ENCODE measurements around the gene PTPRCAP.
"Not testable (repeated sequence)": the region's sequence is repeated elsewhere in the genome, so short reads cannot be mapped to it uniquely, and the experiment has no call there.

Gene PTPRCAP

GRCh38 chr11:67437082-67437808 lies at the start of gene PTPRCAP:
TSS of gene PTPRCAP (minus strand) at chr11:67437682. CDS start at chr11:67437619, 63 bp downstream.
- Histone ChIP-seq H3K36me3 (ENCODE audit: control insufficient read depth, low read depth, low read length) (peaks cover 30% of the 10 kb centered on the region), H3K9ac (ENCODE audit: low read length) (no peak within 1 kb of the TSS), H3K9me3 (ENCODE audit: control insufficient read depth, low read depth, low read length) (no peaks in the 10 kb centered on the region), H3K27me3 (ENCODE audit: control insufficient read depth, insufficient read depth, low read length) (no peaks in the 10 kb centered on the region), H3K4me3 (ENCODE audit: low read length) (no peak within 1 kb of the TSS), H3K27ac (ENCODE audit: low read length) (peak within 1 kb of the TSS; percentile 30), H3K4me1 (ENCODE audit: control insufficient read depth, low read depth, low read length) (no peaks in the 10 kb centered on the region)

- H3K27ac ChIP-seq (ENCODE audit: low read length), result no peak overlapping the region
- H3K27me3 ChIP-seq (ENCODE audit: control insufficient read depth, insufficient read depth, low read length), result peaks cover 13% of the 10 kb centered on the region
- H3K9me3 ChIP-seq (ENCODE audit: control insufficient read depth, low read depth, low read length), result no peaks in the 10 kb centered on the region
- H3K4me3 ChIP-seq (ENCODE audit: low read length), result no peak overlapping the region
- H3K36me3 ChIP-seq (ENCODE audit: control insufficient read depth, low read depth, low read length), result peaks cover 4% of the 10 kb centered on the region
- H3K9ac ChIP-seq (ENCODE audit: low read length), result no peak overlapping the region
- no peaks in the 10 kb centered on the region for H3K4me1 ChIP-seq (ENCODE audit: control insufficient read depth, low read depth, low read length)
Observed at GRCh38 chr11:67486481-67487195, 49.2 kb upstream of the PTPRCAP start.

- peaks cover 13% of the 10 kb centered on the region for H3K27me3 ChIP-seq (ENCODE audit: control insufficient read depth, insufficient read depth, low read length)
- H3K4me3 ChIP-seq (ENCODE audit: low read length); H3K36me3 ChIP-seq (ENCODE audit: control insufficient read depth, low read depth, low read length); H3K9me3 ChIP-seq (ENCODE audit: control insufficient read depth, low read depth, low read length); H3K4me1 ChIP-seq (ENCODE audit: control insufficient read depth, low read depth, low read length); H3K27ac ChIP-seq (ENCODE audit: low read length); H3K9ac ChIP-seq (ENCODE audit: low read length): not testable (repeated sequence)
Observed at GRCh38 chr11:67485873-67486361, 48.4 kb upstream of the PTPRCAP start.

DNA sequence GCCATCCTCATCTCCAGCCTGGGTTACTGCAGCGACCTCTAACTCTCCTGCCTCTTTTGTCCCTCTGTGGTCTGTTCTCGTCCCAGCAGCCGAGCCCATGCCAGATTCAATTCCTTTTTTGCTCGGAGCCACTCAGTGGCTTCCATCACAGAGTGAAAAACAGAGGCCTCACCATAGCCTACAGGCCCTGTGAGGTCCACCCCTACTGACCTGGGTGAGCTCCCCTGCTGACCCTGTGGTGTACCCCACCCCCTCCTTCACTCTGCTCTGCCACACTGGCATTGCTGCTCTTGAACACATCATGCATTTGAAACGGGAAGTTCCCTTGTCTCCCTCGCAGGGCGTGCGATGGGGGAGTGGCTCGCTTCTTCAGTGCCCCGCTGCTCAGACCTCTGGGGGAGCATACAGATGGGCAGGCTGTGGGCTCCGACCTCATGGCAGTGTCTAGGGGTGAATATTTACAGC lies 47.4 kb upstream of the PTPRCAP start:
- no peaks in the 10 kb centered on the region for H3K4me1 ChIP-seq (ENCODE audit: control insufficient read depth, low read depth, low read length)
- H3K27me3 ChIP-seq (ENCODE audit: control insufficient read depth, insufficient read depth, low read length), result peaks cover 13% of the 10 kb centered on the region
- H3K9ac ChIP-seq (ENCODE audit: low read length), result no peak overlapping the region
- H3K27ac ChIP-seq (ENCODE audit: low read length), result no peak overlapping the region
- no peaks in the 10 kb centered on the region for H3K9me3 ChIP-seq (ENCODE audit: control insufficient read depth, low read depth, low read length)
- H3K36me3 ChIP-seq (ENCODE audit: control insufficient read depth, low read depth, low read length), result no peaks in the 10 kb centered on the region
- H3K4me3 ChIP-seq (ENCODE audit: low read length), result no peak overlapping the region

DNA sequence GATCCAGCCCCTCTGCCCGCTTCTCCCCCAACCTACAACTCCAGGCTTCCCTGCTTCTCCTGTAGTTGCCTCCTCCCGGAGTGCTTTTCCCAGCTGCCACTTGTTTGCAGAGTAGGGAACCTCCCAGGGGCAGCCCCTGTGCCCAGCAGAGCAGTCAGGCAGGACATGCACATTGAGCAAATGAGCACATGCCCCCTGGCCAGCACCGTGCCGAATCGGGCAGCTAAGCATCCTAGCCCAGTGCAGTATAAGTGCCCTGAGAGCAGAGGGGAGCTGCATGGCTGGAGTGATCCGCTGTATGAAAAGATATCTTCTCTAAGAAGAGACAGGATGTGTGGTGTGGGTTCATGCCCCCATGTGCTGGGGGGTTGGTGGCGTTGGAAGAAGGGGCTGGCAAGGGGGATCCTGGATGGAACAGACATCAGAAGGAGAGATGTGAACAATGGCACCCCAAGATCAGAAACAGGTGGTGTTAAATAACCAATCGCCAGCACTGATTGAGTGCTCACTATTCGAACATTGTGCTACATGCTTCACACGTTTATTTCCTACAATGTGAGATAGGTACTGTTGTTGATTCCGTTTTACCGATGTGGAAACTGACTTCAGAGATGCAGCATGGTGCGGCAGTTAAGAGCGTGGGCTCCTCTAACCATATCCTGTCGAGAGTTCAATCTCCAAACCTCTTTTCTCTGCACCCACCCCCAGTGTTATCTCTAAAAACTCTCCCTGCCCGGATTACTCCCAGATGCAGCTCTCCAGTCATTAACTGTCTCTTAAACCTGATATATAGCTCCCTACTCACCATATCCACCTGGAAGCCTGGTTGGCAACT lies 46.6 kb upstream of the PTPRCAP start:
- Histone ChIP-seq H3K36me3 (ENCODE audit: control insufficient read depth, low read depth, low read length) (no peaks in the 10 kb centered on the region), H3K27me3 (ENCODE audit: control insufficient read depth, insufficient read depth, low read length) (peaks cover 13% of the 10 kb centered on the region), H3K4me3 (ENCODE audit: low read length) (peak overlapping the region; percentile 67), H3K9me3 (ENCODE audit: control insufficient read depth, low read depth, low read length) (no peaks in the 10 kb centered on the region), H3K27ac (ENCODE audit: low read length) (no peak overlapping the region), H3K9ac (ENCODE audit: low read length) (no peak overlapping the region), H3K4me1 (ENCODE audit: control insufficient read depth, low read depth, low read length) (no peaks in the 10 kb centered on the region)

GRCh38 chr11:67482827-67483798 lies 45.6 kb upstream of the PTPRCAP start, which contains the start of gene AIP:
TSS of gene AIP (plus strand) at chr11:67483026. CDS start at chr11:67483159, 133 bp downstream.
- Histone ChIP-seq H3K36me3 (ENCODE audit: control insufficient read depth, low read depth, low read length) (no peaks in the 10 kb centered on the region), H3K4me1 (ENCODE audit: control insufficient read depth, low read depth, low read length) (no peaks in the 10 kb centered on the region), H3K4me3 (ENCODE audit: low read length) (peak within 1 kb of the TSS; percentile 67), H3K9me3 (ENCODE audit: control insufficient read depth, low read depth, low read length) (no peaks in the 10 kb centered on the region), H3K27ac (ENCODE audit: low read length) (peak within 1 kb of the TSS; percentile 52), H3K9ac (ENCODE audit: low read length) (peak within 1 kb of the TSS; percentile 52), H3K27me3 (ENCODE audit: control insufficient read depth, insufficient read depth, low read length) (peaks cover 13% of the 10 kb centered on the region)

DNA sequence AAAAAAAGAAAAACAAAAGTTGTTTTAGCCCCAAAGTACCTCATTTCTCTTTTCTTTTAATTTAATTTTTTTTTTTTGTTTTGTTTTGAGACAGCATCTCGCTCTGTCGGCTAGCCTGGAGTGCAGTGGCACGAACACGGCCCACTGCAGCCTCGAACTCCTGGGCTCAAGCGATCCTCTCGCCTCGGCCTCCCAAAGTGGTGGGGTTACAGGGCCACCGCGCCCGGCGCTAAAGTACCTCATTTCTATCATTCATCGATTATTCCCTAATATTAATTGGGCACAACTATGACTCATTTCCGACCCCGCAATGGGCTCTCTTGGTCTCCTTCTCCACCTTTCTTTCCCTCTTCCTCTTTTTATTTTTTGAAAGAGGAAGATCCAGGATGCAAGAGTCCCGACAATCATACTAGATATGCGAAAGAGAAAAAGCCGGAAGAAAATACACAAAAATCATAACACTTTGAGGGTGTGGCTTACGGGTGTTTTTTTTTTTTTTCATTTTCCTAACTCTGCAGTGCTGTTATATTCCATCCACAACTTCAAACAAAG lies 44.9 kb upstream of the PTPRCAP start:
- peak overlapping the region; percentile 22 for H3K9ac ChIP-seq (ENCODE audit: low read length)

DNA sequence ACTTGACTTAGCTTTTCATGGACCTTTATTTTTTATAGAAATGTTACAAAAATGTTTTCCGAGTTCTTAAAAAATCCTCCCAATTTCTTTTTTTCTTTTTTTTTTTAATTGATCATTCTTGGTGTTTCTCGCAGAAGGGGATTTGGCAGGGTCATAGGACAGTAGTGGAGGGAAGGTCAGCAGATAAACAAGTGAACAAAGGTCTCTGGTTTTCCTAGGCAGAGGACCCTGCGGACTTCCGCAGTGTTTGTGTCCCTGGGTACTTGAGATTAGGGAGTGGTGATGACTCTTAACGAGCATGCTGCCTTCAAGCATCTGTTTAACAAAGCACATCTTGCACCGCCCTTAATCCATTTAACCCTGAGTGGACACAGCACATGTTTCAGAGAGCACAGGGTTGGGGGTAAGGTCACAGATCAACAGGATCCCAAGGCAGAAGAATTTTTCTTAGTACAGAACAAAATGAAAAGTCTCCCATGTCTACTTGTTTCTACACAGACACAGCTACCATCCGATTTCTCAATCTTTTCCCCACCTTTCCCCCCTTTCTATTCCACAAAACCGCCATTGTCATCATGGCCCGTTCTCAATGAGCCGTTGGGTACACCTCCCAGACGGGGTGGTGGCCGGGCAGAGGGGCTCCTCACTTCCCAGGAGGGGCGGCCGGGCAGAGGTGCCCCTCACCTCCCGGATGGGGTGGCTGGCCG lies 40.0 kb upstream of the PTPRCAP start:
- H3K27me3 ChIP-seq (ENCODE audit: control insufficient read depth, insufficient read depth, low read length); H3K9ac ChIP-seq (ENCODE audit: low read length); H3K9me3 ChIP-seq (ENCODE audit: control insufficient read depth, low read depth, low read length); H3K27ac ChIP-seq (ENCODE audit: low read length); H3K36me3 ChIP-seq (ENCODE audit: control insufficient read depth, low read depth, low read length); H3K4me1 ChIP-seq (ENCODE audit: control insufficient read depth, low read depth, low read length); H3K4me3 ChIP-seq (ENCODE audit: low read length): not testable (repeated sequence)

More for the DNA sequence above, 44.9 kb upstream of the PTPRCAP start:
- peaks cover 13% of the 10 kb centered on the region for H3K27me3 ChIP-seq (ENCODE audit: control insufficient read depth, insufficient read depth, low read length)
- H3K4me1 ChIP-seq (ENCODE audit: control insufficient read depth, low read depth, low read length), result no peaks in the 10 kb centered on the region
- H3K27ac ChIP-seq (ENCODE audit: low read length), result no peak overlapping the region
- H3K4me3 ChIP-seq (ENCODE audit: low read length), result peak overlapping the region; percentile 67
- H3K9me3 ChIP-seq (ENCODE audit: control insufficient read depth, low read depth, low read length), result no peaks in the 10 kb centered on the region
- H3K36me3 ChIP-seq (ENCODE audit: control insufficient read depth, low read depth, low read length), result no peaks in the 10 kb centered on the region

DNA sequence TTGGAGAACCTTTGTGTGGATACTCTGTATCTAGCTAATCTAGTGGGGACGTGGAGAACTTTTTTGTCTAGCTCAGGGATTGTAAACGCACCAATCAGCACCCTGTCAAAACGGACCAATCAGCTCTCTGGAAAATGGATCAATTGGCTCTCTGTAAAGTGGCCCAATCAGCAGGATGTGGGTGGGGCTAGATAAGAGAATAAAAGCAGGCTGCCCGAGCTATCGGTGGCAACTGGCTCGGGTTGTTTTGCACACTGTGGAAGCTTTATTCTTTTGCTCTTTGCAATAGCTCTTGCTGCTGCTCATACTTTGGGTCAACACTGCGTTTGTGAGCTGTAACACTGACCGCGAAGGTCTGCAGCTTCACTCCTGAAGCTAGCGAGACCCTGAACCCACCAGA lies 39.2 kb upstream of the PTPRCAP start:
- not testable (repeated sequence) for H3K4me1 ChIP-seq (ENCODE audit: control insufficient read depth, low read depth, low read length); H3K9me3 ChIP-seq (ENCODE audit: control insufficient read depth, low read depth, low read length); H3K9ac ChIP-seq (ENCODE audit: low read length); H3K36me3 ChIP-seq (ENCODE audit: control insufficient read depth, low read depth, low read length); H3K4me3 ChIP-seq (ENCODE audit: low read length); H3K27me3 ChIP-seq (ENCODE audit: control insufficient read depth, insufficient read depth, low read length); H3K27ac ChIP-seq (ENCODE audit: low read length)

GRCh38 chr11:67472882-67473281 lies 35.4 kb upstream of the PTPRCAP start:
- Histone ChIP-seq H3K4me3 (ENCODE audit: low read length) (no peak overlapping the region), H3K36me3 (ENCODE audit: control insufficient read depth, low read depth, low read length) (no peaks in the 10 kb centered on the region), H3K4me1 (ENCODE audit: control insufficient read depth, low read depth, low read length) (no peaks in the 10 kb centered on the region), H3K9ac (ENCODE audit: low read length) (no peak overlapping the region), H3K27me3 (ENCODE audit: control insufficient read depth, insufficient read depth, low read length) (no peaks in the 10 kb centered on the region), H3K9me3 (ENCODE audit: control insufficient read depth, low read depth, low read length) (no peaks in the 10 kb centered on the region), H3K27ac (ENCODE audit: low read length) (no peak overlapping the region)
